Breast epithelium (tissue), 4 donors: ENCODE results near the gene GGPS1. TPM values are rescaled to one million over a fixed set of nuclear protein-coding genes. Genes with fewer than 3 reads are reported as not detected.
A peak's percentile ranks its signal among the peaks of the same experiment; 100 is the strongest.
"Not testable (repeated sequence)": the region's sequence is repeated elsewhere in the genome, so short reads cannot be mapped to it uniquely, and the experiment has no call there.

Source experiments
- DNase-seq, 2 donors: peaks; one replicate each; pipeline ENCODE4 v3.0.0-alpha.2; 2019; ENCODE audit warnings: low spot score in 2 of 2
- H3K27ac ChIP-seq, 2 donors: fragments of 200-600 bp; sonication (generic) in 1 of 2; one replicate each; pipeline ENCODE4 v1.5.1; 2016 to 2019; ENCODE audit warnings: mild to moderate bottlenecking in 1 of 2
- H3K27me3 ChIP-seq, 2 donors: fragments of 200-600 bp; sonication (generic) in 1 of 2; one replicate each; pipeline versions ENCODE4 v1.5.1 to v1.6.0; 2017 to 2019; ENCODE audit warnings: control low read depth in 1 of 2, mild to moderate bottlenecking in 1 of 2
- H3K36me3 ChIP-seq: fragments of 200-600 bp; one replicate; pipeline ENCODE4 v1.5.1; 2019
- H3K4me1 ChIP-seq, 2 donors: fragments of 200-600 bp; sonication (generic); one replicate each; pipeline ENCODE4 v1.5.1; 2016 to 2019; ENCODE audit warnings: control low read depth in 1 of 2
- H3K4me3 ChIP-seq, 3 donors: fragments of 200-600 bp; sonication (generic); 1 replicate in 2 of 3; 2 replicates in 1 of 3; pipeline ENCODE4 v1.5.1; 2016 to 2019; ENCODE audit warnings: mild to moderate bottlenecking in 3 of 3, moderate library complexity in 2 of 3
- H3K9me3 ChIP-seq, 2 donors: fragments of 200-600 bp; sonication (generic) in 1 of 2; one replicate each; pipeline ENCODE4 v1.5.1; 2016 to 2019; ENCODE audit warnings: control low read depth in 1 of 2
- POLR2A ChIP-seq: fragments of 450-650 bp; IDR thresholded peaks from one replicate; pipeline ENCODE4 v1.6.1; 2016; ENCODE audit warnings: antibody characterized with exemption, mild to moderate bottlenecking, moderate library complexity
- POLR2AphosphoS5 ChIP-seq, 3 donors: sonication (generic); formaldehyde crosslinking; IDR thresholded peaks; one replicate each; pipeline ENCODE4 v1.6.1; 2017; ENCODE audit warnings: antibody characterized with exemption in 3 of 3
- intact Hi-C: fragments of 100-400 bp; cut with DNase I; formaldehyde crosslinking; loops from one replicate; pipeline ENCODE4 v1.15.1; 2023; ENCODE audit warnings: low total_unique reads
- total RNA-seq, 3 donors: library from RNA; depleted of rRNA; stranded (reverse); fragments of >200 nt; gene quantifications; one replicate each; pipeline ENCODE4 v1.1.0, GENCODE V29; 2016
- TF ChIP-seq, protein P1 (sequence below), 3 donors: fragments of 450-650 bp; IDR thresholded peaks; one replicate each; pipeline ENCODE4 v1.5.1; 2016 to 2017; ENCODE audit warnings: antibody characterized with exemption in 3 of 3, mild to moderate bottlenecking in 3 of 3, moderate library complexity in 3 of 3

Gene GGPS1
- total RNA-seq, 3 donors from 2014 or later, result 17.7 to 38.3 (median 22.4) TPM

DNA sequence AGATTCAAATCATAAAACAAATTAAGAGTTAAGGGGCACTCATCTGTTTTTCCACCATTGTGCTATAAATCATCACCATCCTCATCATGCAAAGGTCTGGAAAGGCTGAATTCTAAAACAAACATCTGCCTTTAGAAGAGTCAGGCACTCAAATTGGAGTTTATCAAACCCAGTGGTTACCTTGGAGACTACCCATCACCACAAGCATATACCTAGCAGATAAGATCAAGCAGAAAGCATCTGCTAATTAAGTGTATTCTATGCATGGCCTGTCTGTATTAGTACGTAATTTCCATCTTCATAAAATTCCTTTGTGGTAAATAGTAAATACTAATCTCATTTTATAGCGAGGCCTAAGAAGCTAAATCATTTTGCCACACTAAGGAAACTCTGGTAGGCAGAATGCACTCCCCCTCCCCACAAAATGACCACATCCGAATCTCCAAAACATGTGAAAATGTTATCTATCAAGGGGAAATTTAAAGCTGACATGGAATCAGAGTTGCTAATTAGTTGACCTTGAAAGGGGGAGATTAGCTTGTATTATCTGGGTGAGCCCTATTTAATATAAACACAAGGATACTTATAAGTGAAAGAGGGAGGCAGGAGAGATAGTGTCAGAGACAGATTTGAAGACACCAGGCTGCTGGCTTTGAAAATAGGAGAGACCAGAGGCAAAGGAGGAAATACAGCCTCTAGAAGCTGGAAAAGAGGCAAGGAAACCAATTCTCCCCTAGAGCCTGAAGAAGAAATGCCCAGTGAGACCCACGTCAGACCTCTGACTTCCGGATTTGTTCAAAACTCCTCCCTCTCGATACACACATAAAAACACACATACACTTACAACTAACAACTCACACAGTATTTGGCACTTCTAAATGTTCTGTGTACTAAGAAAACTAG, 23.6 kb upstream of the GGPS1 start:
- no peaks in the 10 kb centered on the region for H3K36me3 ChIP-seq
- no peak for TF ChIP-seq POLR2AphosphoS5 (IDR thresholded peaks at IDR 0.05)
- no peak for DNase-seq
- intact Hi-C loops, result no loop called here
- no peaks in the 10 kb centered on the region for H3K27me3 ChIP-seq
- peaks cover 0 to 4% of the 10 kb centered on the region in 2 donors for H3K4me1 ChIP-seq
- no peak overlapping the region for H3K4me3 ChIP-seq
- H3K9me3 ChIP-seq, result no peaks in the 10 kb centered on the region
- H3K27ac ChIP-seq, result peak overlapping the region in 1 of 2 donors; percentile 50

- DNase-seq, result no peak
- Histone ChIP-seq H3K4me1 (peaks cover 0 to 4% of the 10 kb centered on the region in 2 donors), H3K9me3 (no peaks in the 10 kb centered on the region), H3K36me3 (no peaks in the 10 kb centered on the region), H3K27ac (no peak overlapping the region), H3K27me3 (no peaks in the 10 kb centered on the region), H3K4me3 (no peak overlapping the region)
- TF ChIP-seq, protein P1, sequence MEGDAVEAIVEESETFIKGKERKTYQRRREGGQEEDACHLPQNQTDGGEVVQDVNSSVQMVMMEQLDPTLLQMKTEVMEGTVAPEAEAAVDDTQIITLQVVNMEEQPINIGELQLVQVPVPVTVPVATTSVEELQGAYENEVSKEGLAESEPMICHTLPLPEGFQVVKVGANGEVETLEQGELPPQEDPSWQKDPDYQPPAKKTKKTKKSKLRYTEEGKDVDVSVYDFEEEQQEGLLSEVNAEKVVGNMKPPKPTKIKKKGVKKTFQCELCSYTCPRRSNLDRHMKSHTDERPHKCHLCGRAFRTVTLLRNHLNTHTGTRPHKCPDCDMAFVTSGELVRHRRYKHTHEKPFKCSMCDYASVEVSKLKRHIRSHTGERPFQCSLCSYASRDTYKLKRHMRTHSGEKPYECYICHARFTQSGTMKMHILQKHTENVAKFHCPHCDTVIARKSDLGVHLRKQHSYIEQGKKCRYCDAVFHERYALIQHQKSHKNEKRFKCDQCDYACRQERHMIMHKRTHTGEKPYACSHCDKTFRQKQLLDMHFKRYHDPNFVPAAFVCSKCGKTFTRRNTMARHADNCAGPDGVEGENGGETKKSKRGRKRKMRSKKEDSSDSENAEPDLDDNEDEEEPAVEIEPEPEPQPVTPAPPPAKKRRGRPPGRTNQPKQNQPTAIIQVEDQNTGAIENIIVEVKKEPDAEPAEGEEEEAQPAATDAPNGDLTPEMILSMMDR (IDR thresholded peaks at IDR 0.05), result no peak
- TF ChIP-seq POLR2AphosphoS5 (IDR thresholded peaks at IDR 0.05) (no peak), POLR2A (no peak)
- intact Hi-C loops, result no loop called here
Observed at GRCh38 chr1:235307158-235308124, 20.9 kb upstream of the GGPS1 start.

DNA sequence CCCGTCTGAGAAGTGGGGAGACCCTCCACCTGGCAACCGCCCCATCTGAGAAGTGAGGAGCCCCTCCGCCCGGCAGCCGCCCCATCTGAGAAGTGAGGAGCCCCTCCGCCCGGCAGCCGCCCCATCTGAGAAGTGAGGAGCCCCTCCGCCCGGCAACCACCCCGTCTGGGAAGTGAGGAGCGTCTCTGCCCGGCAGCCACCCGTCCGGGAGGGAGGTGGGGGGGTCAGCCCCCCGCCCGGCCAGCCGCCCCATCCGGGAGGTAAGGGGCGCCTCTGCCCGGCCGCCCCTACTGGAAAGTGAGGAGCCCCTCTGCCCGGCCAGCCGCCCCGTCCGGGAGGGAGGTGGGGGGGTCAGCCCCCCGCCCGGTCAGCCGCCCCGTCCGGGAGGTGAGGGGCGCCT, 19.2 kb upstream of the GGPS1 start:
- H3K4me1 ChIP-seq, H3K4me3 ChIP-seq, H3K36me3 ChIP-seq, H3K27me3 ChIP-seq, H3K9me3 ChIP-seq, intact Hi-C loops, H3K27ac ChIP-seq, DNase-seq: not testable (repeated sequence)

DNA sequence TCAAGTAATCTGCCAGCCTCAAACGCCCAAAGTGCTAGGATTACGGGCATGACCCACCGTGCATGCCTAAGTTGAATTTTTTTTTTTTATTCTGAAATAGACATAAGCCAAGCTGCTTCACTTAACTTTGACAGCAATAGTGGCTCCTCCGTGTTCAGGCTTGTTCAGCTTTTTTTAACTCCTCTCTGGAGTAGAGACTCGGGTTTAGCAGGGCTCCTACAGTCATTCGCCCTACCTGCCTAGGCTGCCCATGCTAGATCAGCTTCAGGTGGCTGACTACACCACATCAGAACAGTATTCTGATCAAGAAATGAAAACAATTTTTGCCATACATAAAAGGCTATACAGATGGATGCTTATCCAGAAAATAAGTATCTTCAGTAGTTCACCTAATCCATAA, 15.1 kb upstream of the GGPS1 start:
- Histone ChIP-seq H3K36me3 (no peaks in the 10 kb centered on the region), H3K27me3 (no peaks in the 10 kb centered on the region), H3K4me1 (peaks cover 0 to 8% of the 10 kb centered on the region in 2 donors), H3K9me3 (no peaks in the 10 kb centered on the region), H3K4me3 (no peak overlapping the region), H3K27ac (no peak overlapping the region)
- DNase-seq, result no peak
- intact Hi-C loops, result no loop called here
- TF ChIP-seq, protein P1 (IDR thresholded peaks at IDR 0.05), result no peak
- TF ChIP-seq POLR2AphosphoS5 (IDR thresholded peaks at IDR 0.05) (no peak), POLR2A (no peak)

- H3K4me3 ChIP-seq, result no peak overlapping the region
- intact Hi-C loops, result no loop called here
- DNase-seq, result no peak
- no peaks in the 10 kb centered on the region for H3K36me3 ChIP-seq
- no peaks in the 10 kb centered on the region for H3K27me3 ChIP-seq
- H3K27ac ChIP-seq, result peak overlapping the region in 1 of 2 donors; percentile 42
- TF ChIP-seq POLR2AphosphoS5 (IDR thresholded peaks at IDR 0.05) (no peak), POLR2A (no peak)
- TF ChIP-seq, protein P1 (IDR thresholded peaks at IDR 0.05), result no peak
- H3K4me1 ChIP-seq, result peaks cover 0 to 8% of the 10 kb centered on the region in 2 donors
- H3K9me3 ChIP-seq, result no peaks in the 10 kb centered on the region
Observed at GRCh38 chr1:235313931-235314678, 14.3 kb upstream of the GGPS1 start.
